SK-N-MC (cell line): ENCODE data around the gene IL17RB.

Experiments used
- EZH2 ChIP-seq: fragments of 200-600 bp; sonication (generic); IDR thresholded peaks from one replicate; pipeline ENCODE4 v1.6.1; 2017; ENCODE audit warnings: antibody characterized with exemption
- FOXP2 ChIP-seq: optimal IDR thresholded peaks from 2 replicates; pipeline ENCODE3; 2011; ENCODE audit warnings: mild to moderate bottlenecking, moderate library complexity; ENCODE audit not compliant: insufficient read depth; ENCODE audit errors: extremely low read length, control extremely low read depth
- POLR2AphosphoS5 ChIP-seq: IDR thresholded peaks from 2 replicates; pipeline ENCODE4 v1.6.1; 2012; ENCODE audit warnings: mild to moderate bottlenecking, low read depth, low read length, borderline replicate concordance

- TF ChIP-seq POLR2AphosphoS5 (no peak), EZH2 (no peak), FOXP2 (no peak)
These were observed 22.3 kb upstream of the IL17RB start for GRCh38 chr3:53823956-53824657.
